ENCODE data around the gene RFFL.

- TF ChIP-seq CTCF (IDR thresholded peaks at IDR 0.05; ENCODE audit: poor library complexity, severe bottlenecking) (no peak), EZH2 (IDR thresholded peaks at IDR 0.05; ENCODE audit: borderline replicate concordance, insufficient read depth, low read length, poor library complexity, severe bottlenecking) (no peak)
Observed at GRCh38 chr17:35022536-35023063, 40.9 kb downstream of the RFFL start.

Measured in neural cell (in vitro differentiated cells).